ENCODE data around the gene CCDC85C.

DNA sequence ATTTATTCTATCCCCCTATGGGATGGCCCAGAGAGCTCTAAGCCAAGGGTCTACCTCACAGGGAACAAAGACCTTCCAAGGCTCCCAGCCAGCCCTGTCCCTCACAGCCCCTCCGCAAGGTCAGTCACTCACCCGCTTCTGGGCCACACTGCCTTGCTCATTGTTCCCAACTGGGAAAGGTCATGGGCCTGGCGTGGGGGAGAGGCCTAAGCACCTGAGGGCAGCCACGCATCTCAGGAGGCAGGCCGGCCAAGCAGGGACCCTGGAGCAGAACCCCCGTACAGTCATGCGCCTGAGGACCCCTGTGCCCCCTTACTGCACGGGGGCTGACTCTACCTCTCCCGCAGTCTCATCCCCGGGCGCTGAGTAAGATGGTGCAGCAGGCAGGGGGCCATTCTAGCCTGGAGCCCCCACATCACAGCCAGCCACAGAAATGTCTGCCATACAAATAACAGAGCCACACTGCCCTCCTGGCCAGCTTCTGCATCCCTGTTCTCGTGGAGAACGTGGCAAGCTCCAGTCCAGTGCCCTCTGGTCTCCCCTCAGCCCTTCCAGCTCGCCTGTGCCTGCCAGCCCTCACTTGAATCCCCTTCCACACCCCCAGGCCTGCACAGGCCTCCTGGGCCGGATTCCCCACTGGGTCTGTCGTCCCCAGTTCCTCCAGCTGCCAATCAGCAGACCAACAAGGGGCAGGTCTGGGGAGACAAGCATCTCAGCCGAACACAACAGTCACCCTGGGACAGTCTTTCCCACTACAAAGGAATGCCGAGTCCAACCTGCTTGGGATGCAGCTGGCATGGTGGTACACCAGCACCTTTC is 16.3 kb downstream of the CCDC85C start:
- TF ChIP-seq ZZZ3 (IDR thresholded peaks at IDR 0.05; ENCODE audit: control insufficient read depth, insufficient read length, low read depth), result no peak
- TF ChIP-seq TAF1 (IDR thresholded peaks at IDR 0.05; ENCODE audit: borderline replicate concordance, low read depth, low read length), result no peak
- TF ChIP-seq, protein P1, sequence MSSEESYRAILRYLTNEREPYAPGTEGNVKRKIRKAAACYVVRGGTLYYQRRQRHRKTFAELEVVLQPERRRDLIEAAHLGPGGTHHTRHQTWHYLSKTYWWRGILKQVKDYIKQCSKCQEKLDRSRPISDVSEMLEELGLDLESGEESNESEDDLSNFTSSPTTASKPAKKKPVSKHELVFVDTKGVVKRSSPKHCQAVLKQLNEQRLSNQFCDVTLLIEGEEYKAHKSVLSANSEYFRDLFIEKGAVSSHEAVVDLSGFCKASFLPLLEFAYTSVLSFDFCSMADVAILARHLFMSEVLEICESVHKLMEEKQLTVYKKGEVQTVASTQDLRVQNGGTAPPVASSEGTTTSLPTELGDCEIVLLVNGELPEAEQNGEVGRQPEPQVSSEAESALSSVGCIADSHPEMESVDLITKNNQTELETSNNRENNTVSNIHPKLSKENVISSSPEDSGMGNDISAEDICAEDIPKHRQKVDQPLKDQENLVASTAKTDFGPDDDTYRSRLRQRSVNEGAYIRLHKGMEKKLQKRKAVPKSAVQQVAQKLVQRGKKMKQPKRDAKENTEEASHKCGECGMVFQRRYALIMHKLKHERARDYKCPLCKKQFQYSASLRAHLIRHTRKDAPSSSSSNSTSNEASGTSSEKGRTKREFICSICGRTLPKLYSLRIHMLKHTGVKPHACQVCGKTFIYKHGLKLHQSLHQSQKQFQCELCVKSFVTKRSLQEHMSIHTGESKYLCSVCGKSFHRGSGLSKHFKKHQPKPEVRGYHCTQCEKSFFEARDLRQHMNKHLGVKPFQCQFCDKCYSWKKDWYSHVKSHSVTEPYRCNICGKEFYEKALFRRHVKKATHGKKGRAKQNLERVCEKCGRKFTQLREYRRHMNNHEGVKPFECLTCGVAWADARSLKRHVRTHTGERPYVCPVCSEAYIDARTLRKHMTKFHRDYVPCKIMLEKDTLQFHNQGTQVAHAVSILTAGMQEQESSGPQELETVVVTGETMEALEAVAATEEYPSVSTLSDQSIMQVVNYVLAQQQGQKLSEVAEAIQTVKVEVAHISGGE (CRISPR knock-in tag; IDR thresholded peaks at IDR 0.05), result no peak
- TF ChIP-seq, protein P2, sequence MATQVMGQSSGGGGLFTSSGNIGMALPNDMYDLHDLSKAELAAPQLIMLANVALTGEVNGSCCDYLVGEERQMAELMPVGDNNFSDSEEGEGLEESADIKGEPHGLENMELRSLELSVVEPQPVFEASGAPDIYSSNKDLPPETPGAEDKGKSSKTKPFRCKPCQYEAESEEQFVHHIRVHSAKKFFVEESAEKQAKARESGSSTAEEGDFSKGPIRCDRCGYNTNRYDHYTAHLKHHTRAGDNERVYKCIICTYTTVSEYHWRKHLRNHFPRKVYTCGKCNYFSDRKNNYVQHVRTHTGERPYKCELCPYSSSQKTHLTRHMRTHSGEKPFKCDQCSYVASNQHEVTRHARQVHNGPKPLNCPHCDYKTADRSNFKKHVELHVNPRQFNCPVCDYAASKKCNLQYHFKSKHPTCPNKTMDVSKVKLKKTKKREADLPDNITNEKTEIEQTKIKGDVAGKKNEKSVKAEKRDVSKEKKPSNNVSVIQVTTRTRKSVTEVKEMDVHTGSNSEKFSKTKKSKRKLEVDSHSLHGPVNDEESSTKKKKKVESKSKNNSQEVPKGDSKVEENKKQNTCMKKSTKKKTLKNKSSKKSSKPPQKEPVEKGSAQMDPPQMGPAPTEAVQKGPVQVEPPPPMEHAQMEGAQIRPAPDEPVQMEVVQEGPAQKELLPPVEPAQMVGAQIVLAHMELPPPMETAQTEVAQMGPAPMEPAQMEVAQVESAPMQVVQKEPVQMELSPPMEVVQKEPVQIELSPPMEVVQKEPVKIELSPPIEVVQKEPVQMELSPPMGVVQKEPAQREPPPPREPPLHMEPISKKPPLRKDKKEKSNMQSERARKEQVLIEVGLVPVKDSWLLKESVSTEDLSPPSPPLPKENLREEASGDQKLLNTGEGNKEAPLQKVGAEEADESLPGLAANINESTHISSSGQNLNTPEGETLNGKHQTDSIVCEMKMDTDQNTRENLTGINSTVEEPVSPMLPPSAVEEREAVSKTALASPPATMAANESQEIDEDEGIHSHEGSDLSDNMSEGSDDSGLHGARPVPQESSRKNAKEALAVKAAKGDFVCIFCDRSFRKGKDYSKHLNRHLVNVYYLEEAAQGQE (IDR thresholded peaks at IDR 0.05; ENCODE audit: low read depth, low read length), result no peak
- TF ChIP-seq HCFC1 (IDR thresholded peaks at IDR 0.05; ENCODE audit: low read length), result no peak
- TF ChIP-seq CBX5 (IDR thresholded peaks at IDR 0.05; ENCODE audit: low read depth), result no peak

Measured in GM12878 (cell line).